ENCODE measurements around the gene CHMP6. TPM values are rescaled to one million over a fixed set of nuclear protein-coding genes. Genes with fewer than 3 reads are reported as not detected.

Gene CHMP6
- total and polyA plus RNA-seq, 11 donors, result 17.9 to 35.5 (median 19.6) TPM

DNA sequence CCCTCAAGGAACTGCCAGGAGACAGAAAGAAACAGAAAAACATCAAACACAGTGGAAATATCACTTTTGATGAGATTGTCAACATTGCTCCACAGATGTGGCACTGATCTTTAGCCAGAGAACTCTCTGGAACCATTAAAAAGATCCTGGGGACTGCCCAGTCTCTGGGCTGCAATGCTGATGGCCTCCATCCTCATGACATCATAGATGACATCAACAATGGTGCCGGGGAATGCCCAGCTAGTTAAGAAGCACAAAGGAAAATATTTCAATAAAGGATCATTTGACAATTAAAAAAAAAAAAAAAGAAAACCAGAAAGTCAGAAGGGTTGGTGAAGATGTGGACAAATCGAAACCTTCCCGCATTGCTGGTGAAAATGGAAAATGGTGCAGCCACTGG is 14.9 kb upstream of the CHMP6 start:
- Histone ChIP-seq H3K9me3 (no peaks in the 10 kb centered on the region), H3K4me3 (no peak overlapping the region), H3K36me3 (no peaks in the 10 kb centered on the region), H3K4me1 (peaks cover 0 to 17% (median 8%) of the 10 kb centered on the region in 12 donors), H3K27me3 (peaks cover 0 to 24% (median 15%) of the 10 kb centered on the region in 9 donors), H3K27ac (no peak overlapping the region)
- intact Hi-C loops (cut with DNase I), result loop anchor here in 2 of 10 donors (5.0 to 10.0 kb wide), 2 partner anchors 109 to 402 kb away; no protein-coding TSS in a partner anchor
- 85 to 90% (median 87%) methylated on average over 3 of the region's 3 CpGs for WGBS, 4 donors
- DNase-seq (no peak), ATAC-seq (no peak)
- TF ChIP-seq POLR2A (IDR thresholded peaks at IDR 0.05), result no peak
- no peak for TF ChIP-seq CTCF (IDR thresholded peaks at IDR 0.05)

- H3K27ac ChIP-seq, result no peak overlapping the region
- no peaks in the 10 kb centered on the region for H3K9me3 ChIP-seq
- peaks cover 0 to 17% (median 8%) of the 10 kb centered on the region in 12 donors for H3K4me1 ChIP-seq
- H3K36me3 ChIP-seq, result no peaks in the 10 kb centered on the region
- no peak overlapping the region for H3K4me3 ChIP-seq
- ATAC-seq (no peak), DNase-seq (no peak)
- TF ChIP-seq POLR2A (IDR thresholded peaks at IDR 0.05) (no peak), CTCF (IDR thresholded peaks at IDR 0.05) (no peak)
- peaks cover 0 to 19% (median 11%) of the 10 kb centered on the region in 9 donors for H3K27me3 ChIP-seq
- 90 to 94% (median 91%) methylated on average over 4 of the region's 4 CpGs for WGBS, 4 donors
- intact Hi-C loops (cut with DNase I), result loop anchor here in 2 of 10 donors (5.0 to 10.0 kb wide), 2 partner anchors 110 to 402 kb away; no protein-coding TSS in a partner anchor
Measured at GRCh38 chr17:80977172-80977571, 14.5 kb upstream of the CHMP6 start.

- WGBS, 4 donors, result 73 to 79% (median 76%) methylated on average over 27 to 31 of the region's 31 CpGs
- intact Hi-C loops (cut with DNase I), result loop anchor here in 2 of 10 donors (5.0 to 10.0 kb wide), 2 partner anchors 111 to 404 kb away; no protein-coding TSS in a partner anchor
- H3K4me3 ChIP-seq, result no peak overlapping the region
- ATAC-seq, result peak in 2 of 4 donors; percentile 25 to 60
- H3K27me3 ChIP-seq, result peaks cover 0 to 17% (median 10%) of the 10 kb centered on the region in 9 donors
- H3K36me3 ChIP-seq, result no peaks in the 10 kb centered on the region
- H3K4me1 ChIP-seq, result peaks cover 0 to 17% (median 8%) of the 10 kb centered on the region in 12 donors
- H3K9me3 ChIP-seq, result no peaks in the 10 kb centered on the region
- no peak overlapping the region for H3K27ac ChIP-seq
- no peak for TF ChIP-seq POLR2A (IDR thresholded peaks at IDR 0.05)
- TF ChIP-seq CTCF (IDR thresholded peaks at IDR 0.05), result no peak
- peak in 1 of 5 donors; percentile 52 for DNase-seq
Measured at GRCh38 chr17:80978499-80979497, 12.8 kb upstream of the CHMP6 start.
